Hepatocyte (in vitro differentiated cells): ENCODE results near the gene PRM2. TPM values are rescaled to one million over a fixed set of nuclear protein-coding genes. Genes with fewer than 3 reads are reported as not detected.

Experiments used
- DNase-seq: peaks from one replicate; pipeline ENCODE4 v3.0.0-alpha.2; 2016; ENCODE audit warnings: low spot score
- H2AFZ ChIP-seq: fragments of 200-600 bp; sonication (generic); 2 replicates; pipeline ENCODE4 v1.6.0; 2016; ENCODE audit warnings: antibody characterized with exemption, mild to moderate bottlenecking
- H3K27ac ChIP-seq: fragments of 200-600 bp; sonication (generic); 2 replicates; pipeline ENCODE4 v1.5.1; 2016; ENCODE audit warnings: mild to moderate bottlenecking
- H3K27me3 ChIP-seq: fragments of 200-600 bp; sonication (generic); 2 replicates; pipeline ENCODE4 v1.6.1; 2016
- H3K36me3 ChIP-seq: fragments of 200-600 bp; sonication (generic); replicated peaks from 2 replicates; pipeline ENCODE4 v1.5.1; 2016; ENCODE audit warnings: low read depth; ENCODE audit not compliant: insufficient read depth
- H3K4me1 ChIP-seq: fragments of 200-600 bp; sonication (generic); 2 replicates; pipeline ENCODE4 v1.5.1; 2016; ENCODE audit warnings: mild to moderate bottlenecking, moderate library complexity; ENCODE audit not compliant: insufficient read depth
- H3K4me2 ChIP-seq: fragments of 200-600 bp; sonication (generic); 2 replicates; pipeline ENCODE4 v1.6.0; 2016
- H3K4me3 ChIP-seq: fragments of 200-600 bp; sonication (generic); 2 replicates; pipeline ENCODE4 v1.5.1; 2016; ENCODE audit warnings: mild to moderate bottlenecking
- H3K79me2 ChIP-seq: fragments of 200-600 bp; sonication (generic); 2 replicates; pipeline ENCODE4 v1.6.0; 2017; ENCODE audit warnings: mild to moderate bottlenecking
- H3K9me2 ChIP-seq: fragments of 200-600 bp; sonication (generic); replicated peaks from 2 replicates; pipeline ENCODE4 v1.6.0; 2017; ENCODE audit warnings: mild to moderate bottlenecking; ENCODE audit not compliant: insufficient read depth
- H3K9me3 ChIP-seq: fragments of 200-600 bp; sonication (generic); 2 replicates; pipeline ENCODE4 v1.5.1; 2016; ENCODE audit warnings: low read depth, mild to moderate bottlenecking
- H4K20me1 ChIP-seq: fragments of 200-600 bp; sonication (generic); 2 replicates; pipeline ENCODE4 v1.6.0; 2016; ENCODE audit warnings: mild to moderate bottlenecking; ENCODE audit not compliant: insufficient read depth, poor library complexity, severe bottlenecking
- CTCF ChIP-seq: fragments of 200-600 bp; sonication (generic); IDR thresholded peaks from 2 replicates; pipeline ENCODE4 v1.5.1; 2016; ENCODE audit warnings: antibody characterized with exemption, mild to moderate bottlenecking; ENCODE audit not compliant: poor library complexity
- EZH2 ChIP-seq: fragments of 200-600 bp; sonication (generic); IDR thresholded peaks from 2 replicates; pipeline ENCODE4 v1.6.1; 2016; ENCODE audit warnings: antibody characterized with exemption, mild to moderate bottlenecking, borderline replicate concordance
- EZH2phosphoT487 ChIP-seq: fragments of 200-600 bp; sonication (generic); IDR thresholded peaks from one replicate; pipeline ENCODE4 v1.6.1; 2018; ENCODE audit warnings: antibody characterized with exemption, mild to moderate bottlenecking, low read depth, moderate library complexity; ENCODE audit not compliant: unreplicated experiment, severe bottlenecking
- WGBS: methylation state at CpG from one replicate; pipeline ENCODE4 v1.1.6; 2016; ENCODE audit warnings: low lambda C conversion rate; ENCODE audit errors: missing lambda C conversion rate; 5-methylcytosine and 5-hydroxymethylcytosine counted together
- polyA plus RNA-seq: library from polyadenylated mRNA; unstranded; fragments of >200 nt; fragmentation: Nextera tagmentation; extraction: Ambion mirVana; gene quantifications from 2 replicates; pipeline ENCODE4 v1.2.1, GENCODE V29; 2016
- total RNA-seq: library from RNA; depleted of rRNA; stranded (reverse); fragments of >200 nt; gene quantifications from 2 replicates; pipeline ENCODE4 v1.2.3, GENCODE V29; 2014

Gene PRM2
- total and polyA plus RNA-seq, 2 experiments from 2014 or later = not detected

GRCh38 chr16:11265124-11265523 lies 11.2 kb downstream of the PRM2 start:
- TF ChIP-seq EZH2 = no peak
- no peak for TF ChIP-seq CTCF
- no peak for TF ChIP-seq EZH2phosphoT487
- Histone ChIP-seq H3K4me2 (no peak overlapping the region), H3K4me3 (no peak overlapping the region), H2AFZ (no peak overlapping the region), H3K4me1 (no peaks in the 10 kb centered on the region), H3K79me2 (no peaks in the 10 kb centered on the region), H3K27me3 (no peaks in the 10 kb centered on the region), H3K9me2 (no peaks in the 10 kb centered on the region), H3K27ac (no peak overlapping the region), H3K36me3 (no peaks in the 10 kb centered on the region), H4K20me1 (no peaks in the 10 kb centered on the region), H3K9me3 (no peaks in the 10 kb centered on the region)
- 96% methylated on average over 7 of the region's 7 CpGs for WGBS
- DNase-seq = no peak

- Histone ChIP-seq H3K36me3 (no peaks in the 10 kb centered on the region), H3K27me3 (no peaks in the 10 kb centered on the region), H3K79me2 (no peaks in the 10 kb centered on the region), H3K27ac (no peak overlapping the region), H3K9me3 (no peaks in the 10 kb centered on the region), H3K4me3 (no peak overlapping the region), H3K4me1 (no peaks in the 10 kb centered on the region), H2AFZ (no peak overlapping the region), H4K20me1 (no peaks in the 10 kb centered on the region), H3K9me2 (no peaks in the 10 kb centered on the region), H3K4me2 (no peak overlapping the region)
- 79% methylated on average over 9 of the region's 9 CpGs for WGBS
- TF ChIP-seq CTCF (no peak), EZH2phosphoT487 (no peak), EZH2 (no peak)
- DNase-seq = no peak
Observed at GRCh38 chr16:11264155-11264832, 12.0 kb downstream of the PRM2 start.

- no peaks in the 10 kb centered on the region for H4K20me1 ChIP-seq
- H3K9me3 ChIP-seq = no peaks in the 10 kb centered on the region
- WGBS = 84% methylated on average over 4 of the region's 4 CpGs
- H3K79me2 ChIP-seq = no peaks in the 10 kb centered on the region
- H3K4me3 ChIP-seq = no peak overlapping the region
- H3K36me3 ChIP-seq = no peaks in the 10 kb centered on the region
- no peaks in the 10 kb centered on the region for H3K9me2 ChIP-seq
- H3K4me1 ChIP-seq = peaks cover 2% of the 10 kb centered on the region
- no peak overlapping the region for H3K27ac ChIP-seq
- DNase-seq = no peak
- H3K27me3 ChIP-seq = no peaks in the 10 kb centered on the region
- no peak overlapping the region for H2AFZ ChIP-seq
- no peak overlapping the region for H3K4me2 ChIP-seq
- TF ChIP-seq CTCF = no peak
- TF ChIP-seq EZH2phosphoT487 = no peak
- no peak for TF ChIP-seq EZH2
Observed at GRCh38 chr16:11263737-11264136, 12.5 kb downstream of the PRM2 start.
